ENCODE data around the gene MRPS26.
"Not testable (repeated sequence)": the region's sequence is repeated elsewhere in the genome, so short reads cannot be mapped to it uniquely, and the experiment has no call there.

GRCh38 chr20:3015302-3015701 lies 30.6 kb upstream of the MRPS26 start:
- not testable (repeated sequence) for TF ChIP-seq POLR2AphosphoS5, CTCF (IDR thresholded peaks at IDR 0.05)

Measured in prostate gland (tissue), 2 donors.